ENCODE data around the gene STK39.

DNA sequence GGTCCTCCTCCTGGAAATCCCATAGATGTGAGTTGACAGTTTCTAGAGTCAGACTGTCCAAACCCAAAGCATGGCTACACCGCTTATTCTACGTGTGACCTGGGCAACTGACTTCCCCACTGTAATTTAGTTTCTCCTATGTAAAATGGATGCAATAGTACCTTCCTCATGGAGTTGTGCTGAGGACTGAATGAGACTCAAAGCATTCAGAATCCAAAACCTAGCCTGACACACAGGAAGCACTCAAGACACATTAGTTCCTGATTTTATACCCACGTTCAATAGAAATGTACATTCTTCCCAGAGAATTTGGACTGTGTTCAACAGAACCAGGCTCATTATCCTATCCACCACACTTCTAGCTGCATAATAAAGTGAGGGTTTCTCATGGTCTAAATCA lies 88.8 kb downstream of the STK39 start:
- TF ChIP-seq, protein P1, sequence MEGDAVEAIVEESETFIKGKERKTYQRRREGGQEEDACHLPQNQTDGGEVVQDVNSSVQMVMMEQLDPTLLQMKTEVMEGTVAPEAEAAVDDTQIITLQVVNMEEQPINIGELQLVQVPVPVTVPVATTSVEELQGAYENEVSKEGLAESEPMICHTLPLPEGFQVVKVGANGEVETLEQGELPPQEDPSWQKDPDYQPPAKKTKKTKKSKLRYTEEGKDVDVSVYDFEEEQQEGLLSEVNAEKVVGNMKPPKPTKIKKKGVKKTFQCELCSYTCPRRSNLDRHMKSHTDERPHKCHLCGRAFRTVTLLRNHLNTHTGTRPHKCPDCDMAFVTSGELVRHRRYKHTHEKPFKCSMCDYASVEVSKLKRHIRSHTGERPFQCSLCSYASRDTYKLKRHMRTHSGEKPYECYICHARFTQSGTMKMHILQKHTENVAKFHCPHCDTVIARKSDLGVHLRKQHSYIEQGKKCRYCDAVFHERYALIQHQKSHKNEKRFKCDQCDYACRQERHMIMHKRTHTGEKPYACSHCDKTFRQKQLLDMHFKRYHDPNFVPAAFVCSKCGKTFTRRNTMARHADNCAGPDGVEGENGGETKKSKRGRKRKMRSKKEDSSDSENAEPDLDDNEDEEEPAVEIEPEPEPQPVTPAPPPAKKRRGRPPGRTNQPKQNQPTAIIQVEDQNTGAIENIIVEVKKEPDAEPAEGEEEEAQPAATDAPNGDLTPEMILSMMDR (conservative IDR thresholded peaks at IDR 0.05), result no peak
- TF ChIP-seq ZFX (IDR thresholded peaks at IDR 0.05), result no peak

Data from C4-2B (cell line).